Trophoblast cell (in vitro differentiated cells and primary cell): Measurements from ENCODE around the gene ATP10B.

Experiments
- DNase-seq, 2 donors: peaks; one replicate each; pipeline ENCODE4 v3.0.0-alpha.2; 2016
- H2AFZ ChIP-seq: 2 replicates; pipeline ENCODE4 v1.6.1; 2013; ENCODE audit warnings: low read length, moderate library complexity, mild to moderate bottlenecking; ENCODE audit not compliant: insufficient read depth, poor library complexity
- H2AK5ac ChIP-seq: 2 replicates; pipeline ENCODE4 v1.6.1; 2013; ENCODE audit warnings: mild to moderate bottlenecking, low read length
- H2BK120ac ChIP-seq: 2 replicates; pipeline ENCODE4 v1.6.1; 2013; ENCODE audit warnings: low read length, mild to moderate bottlenecking, moderate library complexity; ENCODE audit not compliant: insufficient read depth, poor library complexity
- H2BK12ac ChIP-seq: 2 replicates; pipeline ENCODE4 v1.6.1; 2013; ENCODE audit warnings: mild to moderate bottlenecking, low read length, moderate library complexity
- H2BK5ac ChIP-seq: 2 replicates; pipeline ENCODE4 v1.6.1; 2013; ENCODE audit warnings: low read length, low read depth, moderate library complexity, mild to moderate bottlenecking; ENCODE audit not compliant: poor library complexity
- H3K14ac ChIP-seq: 2 replicates; pipeline ENCODE4 v1.6.1; 2013; ENCODE audit warnings: mild to moderate bottlenecking, low read length
- H3K18ac ChIP-seq: 2 replicates; pipeline ENCODE4 v1.6.1; 2013; ENCODE audit warnings: mild to moderate bottlenecking, low read length
- H3K23ac ChIP-seq: 2 replicates; pipeline ENCODE4 v1.6.1; 2013; ENCODE audit warnings: low read length
- H3K27ac ChIP-seq: 2 replicates; pipeline ENCODE4 v1.5.1; 2013; ENCODE audit warnings: low read depth, mild to moderate bottlenecking, inconsistent platforms, low read length, moderate library complexity
- H3K27me3 ChIP-seq: 2 replicates; pipeline ENCODE4 v1.6.1; 2013; ENCODE audit warnings: inconsistent platforms, mild to moderate bottlenecking, low read length, moderate library complexity; ENCODE audit not compliant: insufficient read depth
- H3K36me3 ChIP-seq, 2 experiments: 1 replicate in 1 of 2; 2 replicates in 1 of 2; pipeline ENCODE4 v1.6.1; 2013; ENCODE audit warnings: low read length in 2 of 2, mild to moderate bottlenecking in 2 of 2, moderate library complexity in 1 of 2; ENCODE audit not compliant: insufficient read depth in 2 of 2, control insufficient read depth in 1 of 2
- H3K4ac ChIP-seq: 2 replicates; pipeline ENCODE4 v1.6.1; 2013; ENCODE audit warnings: low read depth, mild to moderate bottlenecking, low read length, moderate library complexity
- H3K4me1 ChIP-seq, 2 experiments: 1 replicate in 1 of 2; 2 replicates in 1 of 2; pipeline ENCODE4 v1.6.1; 2013; ENCODE audit warnings: low read length in 2 of 2, mild to moderate bottlenecking in 2 of 2, moderate library complexity in 1 of 2; ENCODE audit not compliant: insufficient read depth in 2 of 2, control insufficient read depth in 1 of 2
- H3K4me2 ChIP-seq: 2 replicates; pipeline ENCODE4 v1.6.1; 2013; ENCODE audit warnings: inconsistent platforms, mild to moderate bottlenecking, low read length, moderate library complexity
- H3K4me3 ChIP-seq: 2 replicates; pipeline ENCODE4 v1.5.1; 2013; ENCODE audit warnings: mild to moderate bottlenecking, low read depth, low read length, inconsistent platforms
- H3K79me1 ChIP-seq: one replicate; pipeline ENCODE4 v1.6.1; 2013; ENCODE audit warnings: low read length
- H3K79me2 ChIP-seq: 2 replicates; pipeline ENCODE4 v1.6.1; 2013; ENCODE audit warnings: low read length, mild to moderate bottlenecking; ENCODE audit not compliant: control insufficient read depth, insufficient read depth, poor library complexity
- H3K9ac ChIP-seq: 2 replicates; pipeline ENCODE4 v1.6.1; 2013; ENCODE audit warnings: mild to moderate bottlenecking, low read length
- H3K9me3 ChIP-seq: 2 replicates; pipeline ENCODE4 v1.6.1; 2013; ENCODE audit warnings: low read depth, mild to moderate bottlenecking, control low read depth, inconsistent platforms, low read length; ENCODE audit not compliant: insufficient read depth
- H4K12ac ChIP-seq: 2 replicates; pipeline ENCODE4 v1.6.1; 2013; ENCODE audit warnings: low read depth, mild to moderate bottlenecking, low read length, moderate library complexity
- H4K8ac ChIP-seq: 2 replicates; pipeline ENCODE4 v1.6.1; 2013; ENCODE audit warnings: low read depth, mild to moderate bottlenecking, low read length, moderate library complexity
- H4K91ac ChIP-seq: one replicate; pipeline ENCODE4 v1.6.1; 2013; ENCODE audit warnings: low read depth, mild to moderate bottlenecking, low read length, moderate library complexity
- WGBS: extraction: QIAGEN DNeasy Blood & Tissue Kit; methylation state at CpG from one replicate; pipeline ENCODE4 v1.1.7; 2013; ENCODE audit warnings: missing lambda C conversion rate; ENCODE audit not compliant: insufficient read length, insufficient coverage; ENCODE audit errors: extremely low coverage; 5-methylcytosine and 5-hydroxymethylcytosine counted together

ATP10B gene

DNA sequence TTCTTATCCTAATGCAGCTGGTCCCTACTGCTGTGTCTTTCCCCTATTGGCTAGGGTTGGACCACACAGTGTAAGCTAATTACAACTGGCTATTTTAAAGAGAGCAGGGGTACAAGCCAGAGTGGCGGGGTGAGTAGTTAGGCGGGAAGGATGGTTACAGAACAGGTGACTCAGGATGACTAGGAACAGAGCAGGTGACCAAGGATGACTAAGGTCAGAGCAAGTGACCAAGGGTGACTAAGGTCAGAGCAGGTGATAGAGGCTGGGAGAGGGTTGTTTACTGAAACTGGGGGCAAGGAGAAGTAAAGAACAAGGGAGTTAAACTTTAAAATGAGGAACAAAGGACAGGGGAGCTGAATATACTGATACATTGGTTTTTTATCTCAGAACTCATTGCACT is 304.9 kb downstream of the ATP10B start:
- Histone ChIP-seq H3K27me3 (no peaks in the 10 kb centered on the region), H3K4ac (no peak overlapping the region), H2BK5ac (no peak overlapping the region), H3K79me2 (no peaks in the 10 kb centered on the region), H2BK120ac (no peak overlapping the region), H3K18ac (no peak overlapping the region), H3K9ac (no peak overlapping the region), H4K91ac (no peak overlapping the region), H3K27ac (no peak overlapping the region), H3K9me3 (peaks cover 1% of the 10 kb centered on the region), H3K4me3 (no peak overlapping the region), H3K4me1 (no peaks in the 10 kb centered on the region), H2BK12ac (no peak overlapping the region), H3K36me3 (no peaks in the 10 kb centered on the region), H4K8ac (no peak overlapping the region), H2AFZ (no peak overlapping the region), H2AK5ac (no peak overlapping the region), H3K4me2 (no peak overlapping the region), H3K23ac (no peak overlapping the region), H3K14ac (no peak overlapping the region), H4K12ac (no peak overlapping the region), H3K79me1 (no peaks in the 10 kb centered on the region)
- WGBS = no CpG with 5 or more reads among the region's 2 CpGs
- peak in 1 of 2 donors; percentile 6 for DNase-seq

DNA sequence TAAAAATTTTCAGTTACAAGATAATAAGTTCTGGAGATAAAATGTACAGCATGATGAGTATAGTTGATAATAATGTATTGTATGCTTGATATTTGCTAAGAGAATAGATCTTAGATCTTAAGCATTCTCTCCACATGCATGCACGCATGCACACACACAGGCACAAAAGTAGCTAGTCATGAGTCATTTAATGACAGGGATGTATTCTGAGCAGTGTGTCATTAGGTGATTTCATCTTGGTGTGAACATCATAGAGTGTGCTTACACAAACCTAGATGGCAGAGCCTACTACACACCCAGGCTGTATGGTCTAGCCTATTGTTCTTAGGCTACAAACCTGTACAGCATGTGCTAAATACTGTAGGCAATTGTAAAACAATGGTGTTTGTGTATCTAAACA is 306.2 kb downstream of the ATP10B start:
- Histone ChIP-seq H2BK5ac (no peak overlapping the region), H3K9ac (no peak overlapping the region), H3K27ac (no peak overlapping the region), H3K4ac (no peak overlapping the region), H3K9me3 (peaks cover 1% of the 10 kb centered on the region), H2BK12ac (no peak overlapping the region), H3K18ac (no peak overlapping the region), H3K79me2 (no peaks in the 10 kb centered on the region), H2BK120ac (no peak overlapping the region), H3K4me3 (no peak overlapping the region), H3K4me2 (no peak overlapping the region), H3K14ac (no peak overlapping the region), H3K79me1 (no peaks in the 10 kb centered on the region), H4K12ac (no peak overlapping the region), H3K4me1 (no peaks in the 10 kb centered on the region), H4K91ac (no peak overlapping the region), H2AK5ac (no peak overlapping the region), H3K27me3 (no peaks in the 10 kb centered on the region), H2AFZ (no peak overlapping the region), H4K8ac (no peak overlapping the region), H3K36me3 (no peaks in the 10 kb centered on the region), H3K23ac (no peak overlapping the region)
- peak; percentile 57 to 63 for DNase-seq
- WGBS = no CpG with 5 or more reads among the region's 1 CpG

DNA sequence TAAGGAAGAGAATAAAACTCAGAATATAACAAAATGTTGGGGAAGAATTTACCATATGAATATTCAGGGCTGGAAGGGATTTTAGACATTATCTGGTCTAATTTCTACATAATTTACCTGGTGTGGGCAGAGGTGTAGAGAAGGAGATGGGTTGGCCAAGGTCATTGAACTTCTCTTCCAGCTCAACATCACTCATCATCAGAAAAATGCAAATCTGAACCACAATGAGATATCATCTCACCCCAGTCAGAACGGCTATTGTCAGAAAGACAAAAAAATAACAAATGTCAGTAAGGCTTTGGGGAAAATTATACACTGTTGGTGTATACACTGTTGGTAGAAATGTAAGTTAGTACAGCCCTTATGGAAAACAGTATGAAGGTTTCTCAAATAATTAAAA is 308.6 kb downstream of the ATP10B start:
- Histone ChIP-seq H2BK120ac (no peak overlapping the region), H4K12ac (no peak overlapping the region), H3K4ac (no peak overlapping the region), H2AK5ac (no peak overlapping the region), H3K4me2 (no peak overlapping the region), H2AFZ (no peak overlapping the region), H3K36me3 (no peaks in the 10 kb centered on the region), H3K27ac (no peak overlapping the region), H3K9ac (no peak overlapping the region), H3K14ac (no peak overlapping the region), H3K79me1 (no peaks in the 10 kb centered on the region), H2BK12ac (no peak overlapping the region), H3K27me3 (no peaks in the 10 kb centered on the region), H4K8ac (no peak overlapping the region), H3K4me1 (no peaks in the 10 kb centered on the region), H3K79me2 (no peaks in the 10 kb centered on the region), H3K4me3 (no peak overlapping the region), H4K91ac (no peak overlapping the region), H2BK5ac (no peak overlapping the region), H3K18ac (no peak overlapping the region), H3K9me3 (peaks cover 1% of the 10 kb centered on the region), H3K23ac (no peak overlapping the region)
- no CpG with 5 or more reads among the region's 1 CpG for WGBS
- no peak for DNase-seq

DNA sequence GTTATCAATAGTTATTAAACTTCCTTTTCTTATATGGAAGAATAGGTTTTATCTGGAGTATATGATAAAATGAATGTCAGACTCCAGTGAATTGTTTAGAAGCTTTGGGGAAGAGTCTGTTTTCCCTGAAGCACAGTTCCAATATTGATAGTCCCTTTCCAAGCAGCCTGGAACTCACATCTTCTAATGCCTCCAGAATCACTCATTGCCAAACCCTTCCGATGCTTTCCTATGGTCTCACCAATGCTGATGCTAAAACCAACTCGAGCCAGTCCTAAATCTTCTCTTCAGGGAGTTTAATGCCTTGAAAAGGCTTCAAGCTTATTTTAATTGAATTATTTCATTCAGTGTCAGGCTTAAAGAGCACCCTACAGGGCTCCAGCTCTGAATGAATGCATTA is 309.2 kb downstream of the ATP10B start:
- Histone ChIP-seq H3K9me3 (peaks cover 1% of the 10 kb centered on the region), H3K79me1 (no peaks in the 10 kb centered on the region), H3K23ac (no peak overlapping the region), H4K91ac (no peak overlapping the region), H2BK5ac (no peak overlapping the region), H4K12ac (no peak overlapping the region), H3K9ac (no peak overlapping the region), H2BK120ac (no peak overlapping the region), H3K36me3 (no peaks in the 10 kb centered on the region), H2AK5ac (no peak overlapping the region), H2BK12ac (no peak overlapping the region), H3K14ac (no peak overlapping the region), H3K4ac (no peak overlapping the region), H3K4me2 (no peak overlapping the region), H3K4me3 (no peak overlapping the region), H2AFZ (no peak overlapping the region), H3K18ac (no peak overlapping the region), H3K27ac (no peak overlapping the region), H3K79me2 (no peaks in the 10 kb centered on the region), H4K8ac (no peak overlapping the region), H3K4me1 (no peaks in the 10 kb centered on the region), H3K27me3 (no peaks in the 10 kb centered on the region)
- no CpG with 5 or more reads among the region's 2 CpGs for WGBS
- DNase-seq = no peak
